ENCODE data around the gene CERS6.

The CERS6 gene

DNA sequence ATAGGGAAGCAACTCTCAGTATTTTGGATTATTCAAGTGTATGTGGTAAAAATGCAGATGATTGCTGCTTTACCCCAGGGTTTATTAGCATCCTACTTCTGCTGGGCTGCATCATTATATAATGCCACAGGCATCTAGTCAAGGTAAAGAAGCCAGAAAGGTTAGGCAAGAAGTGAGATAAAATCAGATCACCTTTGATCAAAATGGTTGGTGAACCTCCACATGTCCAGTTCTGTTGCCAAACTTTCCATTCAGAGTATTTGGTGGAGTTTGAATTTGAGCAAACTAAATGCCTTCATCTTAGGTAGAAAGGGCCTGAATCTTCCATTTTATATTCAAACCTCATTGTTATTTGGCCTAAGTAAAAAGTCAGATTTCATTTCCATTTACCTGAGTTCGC, 316.6 kb downstream of the CERS6 start (continued):
- TF ChIP-seq, protein P1, sequence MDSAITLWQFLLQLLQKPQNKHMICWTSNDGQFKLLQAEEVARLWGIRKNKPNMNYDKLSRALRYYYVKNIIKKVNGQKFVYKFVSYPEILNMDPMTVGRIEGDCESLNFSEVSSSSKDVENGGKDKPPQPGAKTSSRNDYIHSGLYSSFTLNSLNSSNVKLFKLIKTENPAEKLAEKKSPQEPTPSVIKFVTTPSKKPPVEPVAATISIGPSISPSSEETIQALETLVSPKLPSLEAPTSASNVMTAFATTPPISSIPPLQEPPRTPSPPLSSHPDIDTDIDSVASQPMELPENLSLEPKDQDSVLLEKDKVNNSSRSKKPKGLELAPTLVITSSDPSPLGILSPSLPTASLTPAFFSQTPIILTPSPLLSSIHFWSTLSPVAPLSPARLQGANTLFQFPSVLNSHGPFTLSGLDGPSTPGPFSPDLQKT (IDR thresholded peaks at IDR 0.05; ENCODE audit: borderline replicate concordance, low read depth, low read length), result no peak

DNA sequence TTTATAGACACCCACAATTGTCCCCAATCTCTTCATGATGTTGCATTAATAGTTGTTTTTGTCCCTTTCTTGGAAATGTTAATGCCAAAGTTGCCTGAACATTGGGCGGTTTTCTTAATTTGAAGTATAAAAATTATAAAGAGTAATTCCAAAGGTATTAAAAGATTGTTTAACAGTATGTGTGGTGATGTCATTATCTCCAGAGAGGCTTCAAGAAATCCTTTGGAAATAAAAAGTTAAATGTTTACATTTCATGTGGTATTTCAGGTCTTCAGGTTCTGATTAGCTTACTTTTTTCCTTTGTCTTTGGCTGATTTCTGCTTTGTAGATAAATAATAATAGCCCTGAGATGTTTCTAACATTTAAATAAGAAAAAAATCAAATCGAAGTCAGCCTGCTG, 317.1 kb downstream of the CERS6 start:
- no peaks in the 10 kb centered on the region for H3K9me3 ChIP-seq (ENCODE audit: control insufficient read depth, insufficient read depth, low read depth, low read length)
- no peak overlapping the region for H3K27ac ChIP-seq (ENCODE audit: extremely low read depth, low read depth, low read length)
- H3K4me3 ChIP-seq (ENCODE audit: low read depth, low read length), result no peak overlapping the region
- POLR2A ChIA-PET, result no interaction called here
- H3K36me3 ChIP-seq (ENCODE audit: control insufficient read depth in 2 of 2, insufficient read depth in 1 of 2, low read length in 2 of 2), result peaks cover 0 to 7% of the 10 kb centered on the region in 2 experiments; a peak in 1 of 3 replicates
- no peaks in the 10 kb centered on the region for H3K4me1 ChIP-seq (ENCODE audit: control insufficient read depth, insufficient read depth, low read length)
- TF ChIP-seq ZNF423 (tag by site-specific recombination; IDR thresholded peaks at IDR 0.05) (no peak), ZNF211 (tag by site-specific recombination; IDR thresholded peaks at IDR 0.05; ENCODE audit: low read depth) (no peak), ZNF416 (tag by site-specific recombination; IDR thresholded peaks at IDR 0.05) (no peak), ZNF670 (tag by site-specific recombination; IDR thresholded peaks at IDR 0.05; ENCODE audit: low read depth) (no peak), ZIC2 (tag by site-specific recombination; IDR thresholded peaks at IDR 0.05) (no peak), SP2 (tag by site-specific recombination; IDR thresholded peaks at IDR 0.05) (no peak), MYNN (tag by site-specific recombination; IDR thresholded peaks at IDR 0.05; ENCODE audit: borderline replicate concordance) (no peak), ZNF2 (tag by site-specific recombination; IDR thresholded peaks at IDR 0.05) (no peak), ZNF121 (tag by site-specific recombination; IDR thresholded peaks at IDR 0.05) (no peak), ZNF664 (tag by site-specific recombination; IDR thresholded peaks at IDR 0.05) (no peak), KLF8 (tag by site-specific recombination; IDR thresholded peaks at IDR 0.05) (no peak), GLI2 (tag by site-specific recombination; IDR thresholded peaks at IDR 0.05; ENCODE audit: borderline replicate concordance, low read depth) (no peak), ZNF776 (tag by site-specific recombination; IDR thresholded peaks at IDR 0.05; ENCODE audit: borderline replicate concordance) (no peak)
- TF ChIP-seq, protein P2, sequence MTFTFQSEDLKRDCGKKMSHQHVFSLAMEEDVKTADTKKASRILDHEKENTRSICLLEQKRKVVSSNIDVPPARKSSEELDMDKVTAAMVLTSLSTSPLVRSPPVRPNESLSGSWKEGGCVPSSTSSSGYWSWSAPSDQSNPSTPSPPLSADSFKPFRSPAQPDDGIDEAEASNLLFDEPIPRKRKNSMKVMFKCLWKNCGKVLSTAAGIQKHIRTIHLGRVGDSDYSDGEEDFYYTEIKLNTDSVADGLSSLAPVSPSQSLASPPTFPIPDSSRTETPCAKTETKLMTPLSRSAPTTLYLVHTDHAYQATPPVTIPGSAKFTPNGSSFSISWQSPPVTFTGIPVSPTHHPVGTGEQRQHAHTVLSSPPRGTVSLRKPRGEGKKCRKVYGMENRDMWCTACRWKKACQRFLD (tag by site-specific recombination; IDR thresholded peaks at IDR 0.05), result no peak
- TF ChIP-seq, protein P3, sequence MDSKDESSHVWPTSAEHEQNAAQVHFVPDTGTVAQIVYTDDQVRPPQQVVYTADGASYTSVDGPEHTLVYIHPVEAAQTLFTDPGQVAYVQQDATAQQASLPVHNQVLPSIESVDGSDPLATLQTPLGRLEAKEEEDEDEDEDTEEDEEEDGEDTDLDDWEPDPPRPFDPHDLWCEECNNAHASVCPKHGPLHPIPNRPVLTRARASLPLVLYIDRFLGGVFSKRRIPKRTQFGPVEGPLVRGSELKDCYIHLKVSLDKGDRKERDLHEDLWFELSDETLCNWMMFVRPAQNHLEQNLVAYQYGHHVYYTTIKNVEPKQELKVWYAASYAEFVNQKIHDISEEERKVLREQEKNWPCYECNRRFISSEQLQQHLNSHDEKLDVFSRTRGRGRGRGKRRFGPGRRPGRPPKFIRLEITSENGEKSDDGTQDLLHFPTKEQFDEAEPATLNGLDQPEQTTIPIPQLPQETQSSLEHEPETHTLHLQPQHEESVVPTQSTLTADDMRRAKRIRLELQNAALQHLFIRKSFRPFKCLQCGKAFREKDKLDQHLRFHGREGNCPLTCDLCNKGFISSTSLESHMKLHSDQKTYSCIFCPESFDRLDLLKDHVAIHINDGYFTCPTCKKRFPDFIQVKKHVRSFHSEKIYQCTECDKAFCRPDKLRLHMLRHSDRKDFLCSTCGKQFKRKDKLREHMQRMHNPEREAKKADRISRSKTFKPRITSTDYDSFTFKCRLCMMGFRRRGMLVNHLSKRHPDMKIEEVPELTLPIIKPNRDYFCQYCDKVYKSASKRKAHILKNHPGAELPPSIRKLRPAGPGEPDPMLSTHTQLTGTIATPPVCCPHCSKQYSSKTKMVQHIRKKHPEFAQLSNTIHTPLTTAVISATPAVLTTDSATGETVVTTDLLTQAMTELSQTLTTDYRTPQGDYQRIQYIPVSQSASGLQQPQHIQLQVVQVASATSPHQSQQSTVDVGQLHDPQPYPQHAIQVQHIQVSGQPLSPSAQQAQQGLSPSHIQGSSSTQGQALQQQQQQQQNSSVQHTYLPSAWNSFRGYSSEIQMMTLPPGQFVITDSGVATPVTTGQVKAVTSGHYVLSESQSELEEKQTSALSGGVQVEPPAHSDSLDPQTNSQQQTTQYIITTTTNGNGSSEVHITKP (tag by site-specific recombination; IDR thresholded peaks at IDR 0.05), result no peak
- CTCF ChIA-PET, result interaction anchor here (1.3 to 4.7 kb wide), 5 partner anchors 10 to 426 kb away, joined by 3 to 55 read pairs (median 5); no protein-coding TSS in a partner anchor

DNA sequence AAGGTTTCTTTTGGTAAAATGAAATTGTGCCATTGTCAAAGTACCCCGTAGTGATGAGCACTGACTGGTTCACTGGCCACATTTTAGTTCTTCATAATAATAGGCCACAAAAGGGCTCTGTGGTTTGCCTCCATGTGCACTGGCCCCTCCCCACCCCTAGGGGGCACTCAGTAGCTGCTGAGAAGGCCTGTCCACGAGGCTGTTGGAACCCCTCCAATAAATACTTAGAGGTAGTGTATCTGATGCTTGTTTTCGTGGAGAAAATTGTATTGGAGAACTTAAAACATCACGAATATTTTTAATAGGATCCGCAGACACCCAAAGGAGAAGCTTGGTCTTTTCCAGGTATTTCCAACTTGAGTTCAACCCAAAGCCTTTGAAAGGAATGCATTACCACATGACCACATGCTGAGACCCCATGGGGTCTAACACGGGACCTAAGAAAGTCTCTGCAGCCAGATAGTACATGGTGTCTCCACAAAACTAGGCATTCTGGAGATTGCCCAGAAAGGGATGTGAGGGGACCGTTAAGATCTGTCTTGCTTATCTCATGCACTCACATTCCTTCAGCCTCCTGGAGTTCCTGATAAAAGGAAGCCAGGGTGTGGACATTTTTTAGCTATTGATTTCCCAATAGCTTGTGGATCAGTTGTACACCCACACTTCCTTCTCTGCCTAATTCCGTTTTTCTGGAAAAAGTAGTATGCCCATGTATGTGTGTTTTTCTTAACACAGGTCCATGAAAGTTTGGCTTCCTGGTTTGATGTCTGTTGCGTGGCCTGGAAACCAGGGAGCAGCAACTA, 317.8 kb downstream of the CERS6 start:
- CTCF ChIA-PET, result interaction anchor here (0.6 to 4.7 kb wide), 33 partner anchors 8 to 1525 kb away, joined by 3 to 55 read pairs (median 4); no protein-coding TSS in a partner anchor
- POLR2A ChIA-PET, result no interaction called here
- TF ChIP-seq ZNF654 (tag by site-specific recombination; IDR thresholded peaks at IDR 0.05; ENCODE audit: low read depth) (peak; percentile 47), ZNF510 (tag by site-specific recombination; IDR thresholded peaks at IDR 0.05; ENCODE audit: insufficient replicate concordance) (peak; percentile 13), ZIC2 (tag by site-specific recombination; IDR thresholded peaks at IDR 0.05) (0 out of 2 replicates have a peak, but pooled peaks have one; percentile 7), ZFP69B (tag by site-specific recombination; IDR thresholded peaks at IDR 0.05) (no peak), ZNF626 (tag by site-specific recombination; IDR thresholded peaks at IDR 0.05) (no peak), SP2 (tag by site-specific recombination; IDR thresholded peaks at IDR 0.05) (no peak), GLIS1 (tag by site-specific recombination; IDR thresholded peaks at IDR 0.05) (peak; percentile 48)
- TF ChIP-seq, protein P4, sequence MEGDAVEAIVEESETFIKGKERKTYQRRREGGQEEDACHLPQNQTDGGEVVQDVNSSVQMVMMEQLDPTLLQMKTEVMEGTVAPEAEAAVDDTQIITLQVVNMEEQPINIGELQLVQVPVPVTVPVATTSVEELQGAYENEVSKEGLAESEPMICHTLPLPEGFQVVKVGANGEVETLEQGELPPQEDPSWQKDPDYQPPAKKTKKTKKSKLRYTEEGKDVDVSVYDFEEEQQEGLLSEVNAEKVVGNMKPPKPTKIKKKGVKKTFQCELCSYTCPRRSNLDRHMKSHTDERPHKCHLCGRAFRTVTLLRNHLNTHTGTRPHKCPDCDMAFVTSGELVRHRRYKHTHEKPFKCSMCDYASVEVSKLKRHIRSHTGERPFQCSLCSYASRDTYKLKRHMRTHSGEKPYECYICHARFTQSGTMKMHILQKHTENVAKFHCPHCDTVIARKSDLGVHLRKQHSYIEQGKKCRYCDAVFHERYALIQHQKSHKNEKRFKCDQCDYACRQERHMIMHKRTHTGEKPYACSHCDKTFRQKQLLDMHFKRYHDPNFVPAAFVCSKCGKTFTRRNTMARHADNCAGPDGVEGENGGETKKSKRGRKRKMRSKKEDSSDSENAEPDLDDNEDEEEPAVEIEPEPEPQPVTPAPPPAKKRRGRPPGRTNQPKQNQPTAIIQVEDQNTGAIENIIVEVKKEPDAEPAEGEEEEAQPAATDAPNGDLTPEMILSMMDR (tag by site-specific recombination; IDR thresholded peaks at IDR 0.05), result peak; percentile 54
- H3K9me3 ChIP-seq (ENCODE audit: control insufficient read depth, insufficient read depth, low read depth, low read length), result no peaks in the 10 kb centered on the region
- H3K4me1 ChIP-seq (ENCODE audit: control insufficient read depth, insufficient read depth, low read length), result no peaks in the 10 kb centered on the region
- H3K27ac ChIP-seq (ENCODE audit: extremely low read depth, low read depth, low read length), result no peak overlapping the region
- H3K4me3 ChIP-seq (ENCODE audit: low read depth, low read length), result no peak overlapping the region
- peaks cover 0 to 7% of the 10 kb centered on the region in 2 experiments; a peak in 1 of 3 replicates for H3K36me3 ChIP-seq (ENCODE audit: control insufficient read depth in 2 of 2, insufficient read depth in 1 of 2, low read length in 2 of 2)
